ENCODE data around the gene TIMM8B.

- TF ChIP-seq, protein P1, sequence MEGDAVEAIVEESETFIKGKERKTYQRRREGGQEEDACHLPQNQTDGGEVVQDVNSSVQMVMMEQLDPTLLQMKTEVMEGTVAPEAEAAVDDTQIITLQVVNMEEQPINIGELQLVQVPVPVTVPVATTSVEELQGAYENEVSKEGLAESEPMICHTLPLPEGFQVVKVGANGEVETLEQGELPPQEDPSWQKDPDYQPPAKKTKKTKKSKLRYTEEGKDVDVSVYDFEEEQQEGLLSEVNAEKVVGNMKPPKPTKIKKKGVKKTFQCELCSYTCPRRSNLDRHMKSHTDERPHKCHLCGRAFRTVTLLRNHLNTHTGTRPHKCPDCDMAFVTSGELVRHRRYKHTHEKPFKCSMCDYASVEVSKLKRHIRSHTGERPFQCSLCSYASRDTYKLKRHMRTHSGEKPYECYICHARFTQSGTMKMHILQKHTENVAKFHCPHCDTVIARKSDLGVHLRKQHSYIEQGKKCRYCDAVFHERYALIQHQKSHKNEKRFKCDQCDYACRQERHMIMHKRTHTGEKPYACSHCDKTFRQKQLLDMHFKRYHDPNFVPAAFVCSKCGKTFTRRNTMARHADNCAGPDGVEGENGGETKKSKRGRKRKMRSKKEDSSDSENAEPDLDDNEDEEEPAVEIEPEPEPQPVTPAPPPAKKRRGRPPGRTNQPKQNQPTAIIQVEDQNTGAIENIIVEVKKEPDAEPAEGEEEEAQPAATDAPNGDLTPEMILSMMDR (IDR thresholded peaks at IDR 0.05): no peak
- no peak for TF ChIP-seq POLR2A (IDR thresholded peaks at IDR 0.05; ENCODE audit: low read length)
- TF ChIP-seq KDM1A (IDR thresholded peaks at IDR 0.05; ENCODE audit: low read depth): no peak
- no peak for TF ChIP-seq CBX2 (IDR thresholded peaks at IDR 0.05; ENCODE audit: borderline replicate concordance, low read depth)
- TF ChIP-seq, protein P2, sequence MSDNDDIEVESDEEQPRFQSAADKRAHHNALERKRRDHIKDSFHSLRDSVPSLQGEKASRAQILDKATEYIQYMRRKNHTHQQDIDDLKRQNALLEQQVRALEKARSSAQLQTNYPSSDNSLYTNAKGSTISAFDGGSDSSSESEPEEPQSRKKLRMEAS (IDR thresholded peaks at IDR 0.05): no peak
- no peak for TF ChIP-seq REST (IDR thresholded peaks at IDR 0.05)
- no peak for TF ChIP-seq NR3C1 (IDR thresholded peaks at IDR 0.05)
- TF ChIP-seq RARB (CRISPR knock-in tag; IDR thresholded peaks at IDR 0.05): no peak
- no peak for TF ChIP-seq BHLHE40 (IDR thresholded peaks at IDR 0.05; ENCODE audit: low read depth, low read length)
- TF ChIP-seq CEBPB (IDR thresholded peaks at IDR 0.05): no peak
- no peak for TF ChIP-seq RNF2 (IDR thresholded peaks at IDR 0.05; ENCODE audit: borderline replicate concordance, low read depth)
- TF ChIP-seq HDAC2 (IDR thresholded peaks at IDR 0.05): no peak
These were observed 656 bp upstream of the TIMM8B start for GRCh38 chr11:112087212-112087611.
